Muscle layer of colon (tissue), 2 donors: ENCODE results near the gene HPCAL1.

Source experiments
- H3K27ac ChIP-seq: one replicate; pipeline ENCODE4 v1.7.0; 2013; ENCODE audit warnings: low read depth, mild to moderate bottlenecking, low read length, moderate library complexity
- H3K27me3 ChIP-seq, 2 donors: one replicate each; pipeline ENCODE4 v1.7.0; 2013; ENCODE audit warnings: low read length in 2 of 2, mild to moderate bottlenecking in 2 of 2; ENCODE audit not compliant: insufficient read depth in 2 of 2, control insufficient read depth in 1 of 2
- H3K36me3 ChIP-seq: one replicate; pipeline ENCODE4 v1.7.0; 2013; ENCODE audit warnings: mild to moderate bottlenecking, low read length; ENCODE audit not compliant: insufficient read depth
- H3K4me1 ChIP-seq: one replicate; pipeline ENCODE4 v1.7.0; 2013; ENCODE audit warnings: mild to moderate bottlenecking, low read length; ENCODE audit not compliant: insufficient read depth
- H3K4me3 ChIP-seq, 2 donors: one replicate each; pipeline ENCODE4 v1.7.0; 2013; ENCODE audit warnings: low read length in 2 of 2, low read depth in 1 of 2, mild to moderate bottlenecking in 1 of 2, moderate library complexity in 1 of 2
- H3K9ac ChIP-seq: one replicate; pipeline ENCODE4 v1.7.0; 2013; ENCODE audit warnings: low read length
- H3K9me3 ChIP-seq: one replicate; pipeline ENCODE4 v1.7.0; 2013; ENCODE audit warnings: mild to moderate bottlenecking, low read length
- donor health status: abdominal sarcoma.
- donor health status: Adenocarcinoma of cecum.

Gene HPCAL1

DNA sequence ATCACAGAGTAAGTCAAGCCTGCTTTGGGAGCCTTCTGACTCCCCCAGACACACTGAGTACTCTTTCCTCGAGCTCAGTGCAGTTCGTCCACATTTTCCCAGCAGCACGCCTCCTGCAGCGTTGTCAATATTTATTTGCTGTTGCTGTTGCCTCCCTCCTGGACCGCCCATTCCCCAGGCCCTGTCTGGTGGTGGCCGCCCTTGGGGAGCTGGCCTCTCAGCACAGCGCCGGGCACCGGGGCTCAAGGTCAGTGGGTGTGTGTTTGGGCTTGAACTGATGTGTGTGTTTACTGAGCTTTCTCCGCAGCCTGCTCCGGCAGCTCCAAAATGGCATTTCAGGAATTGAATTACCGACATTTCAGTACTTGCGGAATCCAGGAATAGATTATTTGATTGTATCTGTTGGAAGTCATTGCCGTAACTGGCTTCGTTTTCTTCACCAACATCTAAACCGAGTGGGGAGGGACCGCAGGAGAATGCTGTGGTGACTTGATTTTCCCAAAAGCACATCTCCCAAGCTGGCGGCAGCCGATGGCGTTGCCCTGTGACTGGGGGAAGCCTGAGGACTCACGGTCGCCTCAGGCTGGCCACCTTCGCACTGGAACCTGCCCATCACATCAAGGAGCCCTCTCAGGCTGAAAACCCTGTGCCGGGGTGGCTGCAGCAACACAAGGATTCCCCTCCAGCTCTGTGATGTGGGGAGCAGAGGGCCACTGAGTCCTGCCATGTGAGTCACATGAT is 66.0 kb downstream of the HPCAL1 start:
- H3K4me1 ChIP-seq = no peaks in the 10 kb centered on the region
- no peaks in the 10 kb centered on the region for H3K36me3 ChIP-seq
- no peaks in the 10 kb centered on the region for H3K27me3 ChIP-seq
- no peak overlapping the region for H3K27ac ChIP-seq
- H3K9me3 ChIP-seq = no peaks in the 10 kb centered on the region
- no peak overlapping the region for H3K4me3 ChIP-seq
- no peak overlapping the region for H3K9ac ChIP-seq

GRCh38 chr2:10369269-10370255 is 66.9 kb downstream of the HPCAL1 start:
- no peak overlapping the region for H3K27ac ChIP-seq
- no peak overlapping the region for H3K4me3 ChIP-seq
- no peaks in the 10 kb centered on the region for H3K27me3 ChIP-seq
- H3K36me3 ChIP-seq = no peaks in the 10 kb centered on the region
- H3K4me1 ChIP-seq = no peaks in the 10 kb centered on the region
- H3K9me3 ChIP-seq = no peaks in the 10 kb centered on the region
- H3K9ac ChIP-seq = no peak overlapping the region

GRCh38 chr2:10370390-10370789 is 67.7 kb downstream of the HPCAL1 start:
- H3K9ac ChIP-seq = no peak overlapping the region
- H3K9me3 ChIP-seq = no peaks in the 10 kb centered on the region
- H3K36me3 ChIP-seq = no peaks in the 10 kb centered on the region
- no peak overlapping the region for H3K27ac ChIP-seq
- no peak overlapping the region for H3K4me3 ChIP-seq
- H3K27me3 ChIP-seq = no peaks in the 10 kb centered on the region
- H3K4me1 ChIP-seq = no peaks in the 10 kb centered on the region

DNA sequence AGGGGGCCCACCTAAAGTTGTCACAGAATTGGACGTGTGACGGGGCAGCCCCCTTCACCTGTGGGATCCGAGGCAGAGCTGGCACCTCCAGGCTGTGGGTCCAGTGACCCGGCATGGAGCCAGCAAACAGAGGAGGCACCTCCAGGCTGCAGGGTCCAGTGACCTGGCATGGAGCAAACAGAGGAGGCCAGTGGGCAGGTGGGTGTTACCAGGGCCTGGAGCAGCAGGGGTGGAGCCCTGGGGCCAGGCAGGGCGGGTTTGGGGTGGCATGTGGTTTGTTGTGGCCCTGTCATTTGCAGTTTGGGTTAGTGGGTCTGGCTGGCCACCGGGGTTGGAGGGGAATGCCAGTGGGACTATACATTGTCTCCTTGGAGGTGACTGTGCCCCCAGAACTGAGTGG is 68.2 kb downstream of the HPCAL1 start:
- Histone ChIP-seq H3K9ac (no peak overlapping the region), H3K9me3 (no peaks in the 10 kb centered on the region), H3K36me3 (no peaks in the 10 kb centered on the region), H3K4me3 (no peak overlapping the region), H3K4me1 (no peaks in the 10 kb centered on the region), H3K27me3 (no peaks in the 10 kb centered on the region), H3K27ac (no peak overlapping the region)

- Histone ChIP-seq H3K36me3 (no peaks in the 10 kb centered on the region), H3K9me3 (no peaks in the 10 kb centered on the region), H3K4me3 (no peak overlapping the region), H3K27me3 (no peaks in the 10 kb centered on the region), H3K27ac (no peak overlapping the region), H3K9ac (no peak overlapping the region), H3K4me1 (no peaks in the 10 kb centered on the region)
Observed at GRCh38 chr2:10371441-10372196, 68.9 kb downstream of the HPCAL1 start.

GRCh38 chr2:10372203-10372861 is 69.6 kb downstream of the HPCAL1 start:
- Histone ChIP-seq H3K4me1 (no peaks in the 10 kb centered on the region), H3K27ac (no peak overlapping the region), H3K36me3 (no peaks in the 10 kb centered on the region), H3K4me3 (no peak overlapping the region), H3K27me3 (no peaks in the 10 kb centered on the region), H3K9me3 (no peaks in the 10 kb centered on the region), H3K9ac (no peak overlapping the region)

- no peak overlapping the region for H3K27ac ChIP-seq
- H3K4me1 ChIP-seq = no peaks in the 10 kb centered on the region
Observed at GRCh38 chr2:10372862-10373240, 70.1 kb downstream of the HPCAL1 start.

GRCh38 chr2:10373931-10374330 is 71.2 kb downstream of the HPCAL1 start:
- no peak overlapping the region for H3K4me3 ChIP-seq
- H3K36me3 ChIP-seq = no peaks in the 10 kb centered on the region
- no peaks in the 10 kb centered on the region for H3K4me1 ChIP-seq
- H3K9me3 ChIP-seq = no peaks in the 10 kb centered on the region
- no peaks in the 10 kb centered on the region for H3K27me3 ChIP-seq
- no peak overlapping the region for H3K9ac ChIP-seq
- no peak overlapping the region for H3K27ac ChIP-seq

More at GRCh38 chr2:10372862-10373240, 70.1 kb downstream of the HPCAL1 start:
- H3K36me3 ChIP-seq = no peaks in the 10 kb centered on the region
- H3K27me3 ChIP-seq = no peaks in the 10 kb centered on the region
- H3K9me3 ChIP-seq = no peaks in the 10 kb centered on the region
- no peak overlapping the region for H3K4me3 ChIP-seq
- no peak overlapping the region for H3K9ac ChIP-seq

GRCh38 chr2:10374362-10374943 is 71.7 kb downstream of the HPCAL1 start:
- no peak overlapping the region for H3K27ac ChIP-seq
- H3K27me3 ChIP-seq = no peaks in the 10 kb centered on the region
- H3K9ac ChIP-seq = no peak overlapping the region
- H3K36me3 ChIP-seq = no peaks in the 10 kb centered on the region
- no peak overlapping the region for H3K4me3 ChIP-seq
- H3K9me3 ChIP-seq = no peaks in the 10 kb centered on the region
- no peaks in the 10 kb centered on the region for H3K4me1 ChIP-seq

DNA sequence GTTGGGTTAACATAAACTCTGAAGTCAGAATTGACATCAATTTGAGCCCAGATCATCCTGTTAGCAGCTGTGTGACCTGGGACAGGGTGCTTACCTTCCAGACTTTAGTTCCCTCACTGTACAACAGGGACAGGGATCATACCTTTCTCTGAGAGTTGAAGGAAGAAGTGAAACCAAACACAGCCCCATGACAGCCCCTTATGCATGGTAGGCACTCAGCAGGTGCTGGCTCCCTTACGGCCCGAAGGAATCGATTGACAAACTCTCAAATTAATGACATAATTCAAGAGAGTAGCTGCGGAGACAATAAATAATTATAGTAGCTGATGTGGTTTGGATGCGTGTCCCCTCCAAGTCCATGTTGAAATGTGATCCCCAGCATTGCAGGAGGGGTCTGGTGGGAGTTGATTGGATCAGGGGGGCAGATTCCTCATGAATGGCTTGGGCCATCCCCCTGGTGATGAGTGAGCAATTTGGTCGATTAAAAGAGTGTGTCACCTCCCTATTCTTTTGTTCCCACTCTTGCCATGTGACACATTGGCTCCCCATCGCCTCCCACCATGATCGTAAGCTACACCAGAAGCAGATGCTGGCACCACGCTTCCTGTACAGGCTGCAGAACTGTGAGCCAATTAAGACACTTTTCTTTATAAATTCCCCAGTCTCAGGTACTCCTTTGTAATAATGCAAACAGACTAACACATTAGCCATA is 73.0 kb downstream of the HPCAL1 start:
- Histone ChIP-seq H3K9me3 (no peaks in the 10 kb centered on the region), H3K36me3 (no peaks in the 10 kb centered on the region), H3K27me3 (no peaks in the 10 kb centered on the region), H3K9ac (no peak overlapping the region), H3K4me3 (no peak overlapping the region), H3K27ac (no peak overlapping the region), H3K4me1 (peaks cover 4% of the 10 kb centered on the region)
